PC-9 (cell line): ENCODE measurements around the gene TNFRSF4. TPM values are rescaled to one million over a fixed set of nuclear protein-coding genes. Genes with fewer than 3 reads are reported as not detected.

Experiments
- BruUV-seq: library from RNA; stranded (reverse); fragments of 400-500 nt; replicated peaks from 2 replicates; lab custom pipeline; 2021; lab: Mats Ljungman, UMichigan
- CTCF ChIA-PET: fragments of 300-600 bp; sonication (Branson Sonifier 250); formaldehyde crosslinking; loops from one replicate; lab custom pipeline; 2022; ENCODE audit warnings: antibody characterized with exemption; lab: Charles Lee
- POLR2A ChIA-PET: fragments of 300-600 bp; sonication (Branson Sonifier 250); formaldehyde crosslinking; loops from one replicate; lab custom pipeline; 2022; ENCODE audit warnings: antibody characterized with exemption; ENCODE audit not compliant: unreplicated experiment; lab: Charles Lee
- DNase-seq, 2 experiments: peaks; one replicate each; pipeline versions ENCODE4 v3.0.0 to v3.0.0-alpha.2; 2015 to 2022; ENCODE audit warnings: mixed read lengths in 1 of 2
- H2AFZ ChIP-seq: fragments of 200-600 bp; sonication (generic); 2 replicates; pipeline ENCODE4 v1.8.1; 2017; ENCODE audit warnings: antibody characterized with exemption
- H3F3A ChIP-seq: fragments of 200-600 bp; sonication (generic); 2 replicates; pipeline ENCODE4 v1.8.1; 2017; ENCODE audit warnings: antibody characterized with exemption, mild to moderate bottlenecking, low read depth; ENCODE audit not compliant: insufficient read depth
- H3K27ac ChIP-seq: fragments of 200-600 bp; sonication (generic); 2 replicates; pipeline ENCODE4 v1.6.1; 2016; ENCODE audit warnings: mixed run types
- H3K27me3 ChIP-seq: fragments of 200-600 bp; sonication (generic); 2 replicates; pipeline ENCODE4 v1.6.1; 2016; ENCODE audit warnings: low read depth, mixed run types; ENCODE audit not compliant: insufficient read depth
- H3K36me3 ChIP-seq: fragments of 200-600 bp; sonication (generic); 2 replicates; pipeline ENCODE4 v1.6.1; 2016; ENCODE audit warnings: low read depth, mixed run types
- H3K4me1 ChIP-seq: fragments of 200-600 bp; sonication (generic); replicated peaks from 2 replicates; pipeline ENCODE4 v1.6.1; 2016; ENCODE audit warnings: mixed run types; ENCODE audit not compliant: insufficient read depth
- H3K4me2 ChIP-seq: fragments of 200-600 bp; sonication (generic); 2 replicates; pipeline ENCODE4 v1.6.1; 2017; ENCODE audit warnings: mixed run types
- H3K4me3 ChIP-seq: fragments of 200-600 bp; sonication (generic); 2 replicates; pipeline ENCODE4 v1.6.1; 2016; ENCODE audit warnings: mixed run types
- H3K79me2 ChIP-seq: fragments of 200-600 bp; sonication (generic); 2 replicates; pipeline ENCODE4 v1.6.1; 2017; ENCODE audit warnings: low read depth, mixed run types
- H3K9me2 ChIP-seq: fragments of 200-600 bp; sonication (generic); 2 replicates; pipeline ENCODE4 v1.8.1; 2017; ENCODE audit warnings: mild to moderate bottlenecking; ENCODE audit not compliant: insufficient read depth
- H3K9me3 ChIP-seq: fragments of 200-600 bp; sonication (generic); 2 replicates; pipeline ENCODE4 v1.8.1; 2016; ENCODE audit warnings: low read depth; ENCODE audit not compliant: insufficient read depth
- H4K20me1 ChIP-seq: fragments of 200-600 bp; sonication (generic); 2 replicates; pipeline ENCODE4 v1.8.1; 2017; ENCODE audit not compliant: insufficient read depth
- EZH2 ChIP-seq: fragments of 200-600 bp; sonication (generic); IDR thresholded peaks from 2 replicates; pipeline ENCODE4 v1.8.0; 2017; ENCODE audit warnings: antibody characterized with exemption, low read depth
- intact Hi-C: fragments of 100-400 bp; cut with micrococcal nuclease; formaldehyde crosslinking; loops from one replicate; pipeline ENCODE4 v1.10.0; 2022; ENCODE audit not compliant: unreplicated experiment
- total RNA-seq: library from RNA; stranded (reverse); gene quantifications from 2 replicates; pipeline ENCODE4 v1.2.3, GENCODE V29; 2021
- TF ChIP-seq, protein P1 (sequence below): fragments of 200-600 bp; sonication (generic); conservative IDR thresholded peaks from 2 replicates; pipeline ENCODE4 v1.6.1; 2017; ENCODE audit warnings: mixed run types, antibody characterized with exemption, mild to moderate bottlenecking, moderate library complexity

The TNFRSF4 gene
- total RNA-seq, 1 experiment from 2014 or later, result 0.20 TPM

DNA sequence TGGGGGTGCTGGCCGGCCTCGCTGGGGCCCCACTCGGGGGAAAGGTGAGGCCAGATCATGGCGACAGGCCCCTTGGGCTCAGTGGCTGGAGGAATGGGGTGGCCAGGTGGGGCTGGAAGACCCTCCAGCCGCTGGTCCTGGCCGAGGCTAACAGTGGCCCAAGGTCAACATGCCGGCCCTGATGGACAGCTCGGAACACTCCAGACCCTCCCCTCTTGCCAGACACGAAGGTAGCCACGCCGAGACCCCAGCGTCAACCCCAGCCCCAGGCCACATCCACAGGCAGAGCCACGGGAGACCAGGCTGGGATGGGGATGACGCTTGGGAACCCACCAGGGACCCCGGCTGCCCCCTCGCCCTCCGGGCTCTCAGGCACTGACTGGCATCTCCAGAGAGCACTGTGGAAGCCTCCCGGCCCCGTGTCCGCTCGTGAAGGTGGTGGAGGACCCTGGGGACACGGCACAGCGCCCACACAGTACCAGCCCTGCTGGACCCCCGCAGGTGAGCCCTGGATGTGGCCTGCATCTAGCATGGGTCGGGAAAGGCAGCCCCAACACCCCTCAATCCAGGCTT, 33.5 kb upstream of the TNFRSF4 start:
- POLR2A ChIA-PET, result no interaction called here
- CTCF ChIA-PET, result no interaction called here
- H2AFZ ChIP-seq, result no peak overlapping the region
- no peaks in the 10 kb centered on the region for H4K20me1 ChIP-seq
- no peaks in the 10 kb centered on the region for H3K27me3 ChIP-seq
- H3K4me3 ChIP-seq, result no peak overlapping the region
- TF ChIP-seq, protein P1, sequence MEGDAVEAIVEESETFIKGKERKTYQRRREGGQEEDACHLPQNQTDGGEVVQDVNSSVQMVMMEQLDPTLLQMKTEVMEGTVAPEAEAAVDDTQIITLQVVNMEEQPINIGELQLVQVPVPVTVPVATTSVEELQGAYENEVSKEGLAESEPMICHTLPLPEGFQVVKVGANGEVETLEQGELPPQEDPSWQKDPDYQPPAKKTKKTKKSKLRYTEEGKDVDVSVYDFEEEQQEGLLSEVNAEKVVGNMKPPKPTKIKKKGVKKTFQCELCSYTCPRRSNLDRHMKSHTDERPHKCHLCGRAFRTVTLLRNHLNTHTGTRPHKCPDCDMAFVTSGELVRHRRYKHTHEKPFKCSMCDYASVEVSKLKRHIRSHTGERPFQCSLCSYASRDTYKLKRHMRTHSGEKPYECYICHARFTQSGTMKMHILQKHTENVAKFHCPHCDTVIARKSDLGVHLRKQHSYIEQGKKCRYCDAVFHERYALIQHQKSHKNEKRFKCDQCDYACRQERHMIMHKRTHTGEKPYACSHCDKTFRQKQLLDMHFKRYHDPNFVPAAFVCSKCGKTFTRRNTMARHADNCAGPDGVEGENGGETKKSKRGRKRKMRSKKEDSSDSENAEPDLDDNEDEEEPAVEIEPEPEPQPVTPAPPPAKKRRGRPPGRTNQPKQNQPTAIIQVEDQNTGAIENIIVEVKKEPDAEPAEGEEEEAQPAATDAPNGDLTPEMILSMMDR, result no peak
- TF ChIP-seq EZH2, result no peak
- no peak overlapping the region for H3K4me2 ChIP-seq
- H3K9me2 ChIP-seq, result no peaks in the 10 kb centered on the region
- no TSS peak for BruUV-seq
- intact Hi-C loops, result no loop called here
- no peaks in the 10 kb centered on the region for H3K4me1 ChIP-seq
- no peaks in the 10 kb centered on the region for H3K79me2 ChIP-seq
- no peak for DNase-seq
- H3K27ac ChIP-seq, result no peak overlapping the region
- peaks cover 12% of the 10 kb centered on the region; the same call in 1 of the 2 replicates for H3F3A ChIP-seq
- H3K9me3 ChIP-seq, result no peaks in the 10 kb centered on the region
- H3K36me3 ChIP-seq, result no peaks in the 10 kb centered on the region

DNA sequence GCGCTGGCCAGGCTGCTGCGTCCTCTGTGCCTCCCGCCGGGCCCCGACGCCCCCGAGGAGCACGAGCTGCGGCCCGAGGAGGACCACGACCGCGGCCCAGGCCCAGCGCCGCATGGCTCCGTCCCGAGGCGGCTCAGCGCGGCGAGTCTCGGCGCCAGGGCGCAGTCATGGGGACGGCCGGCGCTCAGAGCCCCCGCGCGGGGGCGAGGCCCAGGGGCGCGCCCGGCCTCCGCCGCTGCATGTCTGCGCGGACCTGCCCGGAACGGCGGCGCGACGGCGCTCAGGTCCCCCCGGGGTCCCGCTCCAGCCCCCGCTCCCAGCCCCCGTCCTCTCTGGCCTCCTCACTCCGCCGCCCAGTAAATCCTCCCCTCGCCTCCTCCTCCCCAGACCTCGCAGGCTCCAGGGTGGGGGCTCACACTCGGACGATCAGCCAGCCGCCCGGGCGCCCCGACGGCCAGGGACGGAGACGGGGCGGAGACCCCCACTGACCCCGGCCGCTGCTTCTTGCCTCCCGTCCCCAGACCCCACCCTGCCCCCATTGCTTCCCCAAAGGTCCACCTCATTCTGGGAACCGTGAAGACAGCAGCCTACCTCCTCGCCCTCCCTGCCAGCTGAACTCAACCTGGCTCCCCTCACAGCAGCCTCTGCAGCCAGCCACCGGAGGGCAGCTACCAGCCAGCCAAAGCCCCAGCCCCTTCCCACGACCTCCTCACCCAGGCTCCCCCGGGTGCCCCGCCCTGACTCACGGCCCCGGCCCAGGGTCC, 32.8 kb upstream of the TNFRSF4 start, which contains the start of gene C1QTNF12:
Gene C1QTNF12 (minus strand): TSS at position 146 of the 764 bp plus-strand sequence. CDS start 32 bp downstream, at position 114.
- peaks cover 8% of the 10 kb centered on the region; the same call in 1 of the 2 replicates for H3F3A ChIP-seq
- H3K4me2 ChIP-seq, result no peak within 1 kb of the TSS
- no peak within 1 kb of the TSS for H3K27ac ChIP-seq
- no peaks in the 10 kb centered on the region for H3K9me2 ChIP-seq
- H4K20me1 ChIP-seq, result no peaks in the 10 kb centered on the region
- no peaks in the 10 kb centered on the region for H3K36me3 ChIP-seq
- H2AFZ ChIP-seq, result no peak within 1 kb of the TSS
- H3K79me2 ChIP-seq, result no peaks in the 10 kb centered on the region
- no peaks in the 10 kb centered on the region for H3K27me3 ChIP-seq
- no peaks in the 10 kb centered on the region for H3K4me1 ChIP-seq
- H3K9me3 ChIP-seq, result no peaks in the 10 kb centered on the region
- H3K4me3 ChIP-seq, result no peak within 1 kb of the TSS
- POLR2A ChIA-PET, result no interaction called here
- BruUV-seq, result no TSS peak
- TF ChIP-seq, protein P1, result no peak
- TF ChIP-seq EZH2, result no peak
- DNase-seq, result no peak
- intact Hi-C loops, result no loop called here
- CTCF ChIA-PET, result no interaction called here

DNA sequence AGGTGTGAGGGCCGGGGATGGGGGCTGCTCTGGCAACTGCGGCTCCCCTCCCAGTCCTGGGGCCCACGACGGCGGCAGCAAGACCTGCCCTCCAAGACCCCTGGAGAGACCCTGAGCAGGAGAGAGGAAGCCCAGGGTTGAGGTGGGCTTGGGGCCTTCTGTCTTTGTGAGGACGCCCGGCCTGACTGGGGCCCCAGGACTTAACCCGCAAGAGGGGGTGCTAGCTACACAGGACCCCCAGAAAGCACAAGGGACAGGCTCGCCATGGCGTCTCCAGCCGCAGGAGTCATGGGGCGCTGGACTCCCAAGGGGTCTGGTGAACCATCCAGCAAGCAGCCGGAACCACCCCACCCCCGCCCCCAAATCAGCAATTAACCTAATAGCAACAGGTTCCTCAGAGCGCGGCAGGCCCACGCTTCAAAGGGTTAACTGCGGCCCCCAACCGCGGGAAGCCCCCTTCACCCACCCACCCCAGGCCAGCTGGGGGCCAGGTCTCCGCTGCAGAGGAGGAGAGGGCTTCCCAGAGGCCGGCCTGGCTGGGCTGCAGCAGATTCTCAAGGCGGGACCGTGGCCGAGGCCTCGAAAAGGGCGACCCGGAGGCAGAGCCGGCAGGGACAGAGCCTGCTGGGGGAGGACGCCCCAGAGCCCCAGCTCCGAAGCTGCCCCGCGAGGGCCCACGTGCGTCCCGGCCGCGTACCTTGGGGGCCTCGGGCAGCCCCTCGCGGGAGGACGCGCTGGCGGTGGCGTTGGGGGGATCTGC, 32.0 kb upstream of the TNFRSF4 start:
- peaks cover 6% of the 10 kb centered on the region; the same call in 1 of the 2 replicates for H3F3A ChIP-seq
- no peaks in the 10 kb centered on the region for H3K9me2 ChIP-seq
- CTCF ChIA-PET, result no interaction called here
- no peak overlapping the region for H2AFZ ChIP-seq
- TF ChIP-seq EZH2, result no peak
- TF ChIP-seq, protein P1, result no peak
- no peak overlapping the region for H3K4me3 ChIP-seq
- no peak for DNase-seq
- H4K20me1 ChIP-seq, result no peaks in the 10 kb centered on the region
- no peaks in the 10 kb centered on the region for H3K9me3 ChIP-seq
- BruUV-seq, result no TSS peak
- H3K4me1 ChIP-seq, result no peaks in the 10 kb centered on the region
- H3K4me2 ChIP-seq, result no peak overlapping the region
- intact Hi-C loops, result no loop called here
- H3K27ac ChIP-seq, result no peak overlapping the region
- no peaks in the 10 kb centered on the region for H3K36me3 ChIP-seq
- POLR2A ChIA-PET, result no interaction called here
- no peaks in the 10 kb centered on the region for H3K27me3 ChIP-seq
- H3K79me2 ChIP-seq, result no peaks in the 10 kb centered on the region
